SKM-1 treated with dmso at 0.1 percent for 144 hours (cell line): ENCODE results near the gene SNX20.

Experiments
- DNase-seq: peaks from one replicate; lab custom pipeline; 2025; ENCODE audit not compliant: unreplicated experiment; lab: John Stamatoyannopoulos, UW

The SNX20 gene

DNA sequence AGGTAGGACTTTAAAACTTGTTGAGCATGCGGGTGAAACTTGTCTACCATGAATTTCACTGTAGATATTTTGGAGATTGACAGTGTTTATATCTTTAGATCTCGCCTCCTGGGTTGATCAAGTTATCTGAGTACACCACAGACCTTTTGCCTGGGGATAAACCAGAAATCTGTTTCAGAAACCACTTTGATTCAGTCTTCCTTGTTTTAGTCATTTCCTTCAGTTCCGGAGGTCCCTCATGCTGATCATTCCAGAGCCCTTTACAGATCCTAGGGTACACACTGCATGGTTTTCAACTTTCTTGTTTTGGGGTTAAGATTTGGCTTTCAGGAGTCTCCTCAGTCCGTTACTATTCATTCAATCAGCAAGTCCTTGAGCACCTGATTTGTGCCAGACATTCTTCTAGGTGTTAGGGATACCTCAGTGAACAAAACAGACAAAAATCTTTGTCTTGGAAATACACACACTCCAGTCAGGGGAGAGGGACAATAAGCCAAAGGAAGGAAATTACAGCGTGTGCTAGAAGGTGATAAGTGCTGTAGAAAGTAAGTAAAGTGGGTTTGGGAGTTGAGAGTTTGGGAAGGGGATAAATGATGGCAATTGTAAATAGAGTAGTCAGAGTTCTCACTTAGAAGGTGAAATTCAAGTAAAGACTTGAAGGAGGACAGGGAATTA is 24.5 kb upstream of the SNX20 start:
- no peak for DNase-seq

GRCh38 chr16:50704245-50704644 is 23.1 kb upstream of the SNX20 start:
- DNase-seq, result no peak

- no peak for DNase-seq
These were observed 21.6 kb upstream of the SNX20 start for GRCh38 chr16:50702725-50703124.

- DNase-seq, result peak; percentile 38
These were observed 18.4 kb upstream of the SNX20 start for GRCh38 chr16:50699326-50700159.

DNA sequence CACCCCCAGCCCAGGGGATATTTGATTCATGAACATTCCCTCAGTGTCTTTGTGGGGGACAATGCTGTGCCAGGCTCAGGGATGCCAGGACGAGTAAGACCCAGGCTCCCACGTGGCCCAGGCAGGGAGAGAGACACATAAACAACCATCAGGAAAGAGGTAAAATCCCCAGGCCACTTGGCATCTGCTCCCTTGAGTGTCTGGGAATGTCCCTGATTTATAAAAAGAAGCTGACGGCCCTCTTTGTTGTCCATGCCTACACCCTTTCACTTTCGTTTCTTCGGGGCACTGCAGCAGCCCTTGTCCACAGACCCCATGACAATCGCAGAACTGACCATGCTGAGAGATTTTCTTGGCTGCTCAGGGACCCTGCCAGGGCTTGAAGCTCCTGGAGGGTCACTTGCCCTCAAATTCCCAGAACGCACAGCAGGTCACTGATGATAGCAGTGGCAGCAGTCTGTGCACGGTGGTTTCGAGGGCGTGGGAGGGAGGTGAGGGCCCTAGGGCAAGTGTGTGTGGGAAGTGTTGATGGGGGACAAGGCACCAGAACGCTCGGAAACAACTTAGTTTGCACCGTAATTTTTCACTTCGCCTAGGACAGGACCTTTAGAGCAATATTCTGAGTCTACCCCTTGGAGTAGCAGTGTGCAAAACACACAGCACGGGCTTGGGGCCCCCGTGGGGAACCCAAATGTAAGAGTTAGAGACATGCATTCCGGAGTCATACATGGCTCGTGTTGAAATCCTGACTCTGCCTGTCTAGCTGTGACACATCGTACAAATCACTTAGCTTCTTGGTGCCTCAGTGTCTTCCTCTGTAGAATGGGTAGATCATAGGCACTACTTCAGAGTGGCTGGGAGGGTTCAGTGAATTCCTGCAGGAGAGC is 17.0 kb upstream of the SNX20 start:
- DNase-seq, result no peak

GRCh38 chr16:50697421-50697715 is 16.3 kb upstream of the SNX20 start:
- DNase-seq, result no peak

DNA sequence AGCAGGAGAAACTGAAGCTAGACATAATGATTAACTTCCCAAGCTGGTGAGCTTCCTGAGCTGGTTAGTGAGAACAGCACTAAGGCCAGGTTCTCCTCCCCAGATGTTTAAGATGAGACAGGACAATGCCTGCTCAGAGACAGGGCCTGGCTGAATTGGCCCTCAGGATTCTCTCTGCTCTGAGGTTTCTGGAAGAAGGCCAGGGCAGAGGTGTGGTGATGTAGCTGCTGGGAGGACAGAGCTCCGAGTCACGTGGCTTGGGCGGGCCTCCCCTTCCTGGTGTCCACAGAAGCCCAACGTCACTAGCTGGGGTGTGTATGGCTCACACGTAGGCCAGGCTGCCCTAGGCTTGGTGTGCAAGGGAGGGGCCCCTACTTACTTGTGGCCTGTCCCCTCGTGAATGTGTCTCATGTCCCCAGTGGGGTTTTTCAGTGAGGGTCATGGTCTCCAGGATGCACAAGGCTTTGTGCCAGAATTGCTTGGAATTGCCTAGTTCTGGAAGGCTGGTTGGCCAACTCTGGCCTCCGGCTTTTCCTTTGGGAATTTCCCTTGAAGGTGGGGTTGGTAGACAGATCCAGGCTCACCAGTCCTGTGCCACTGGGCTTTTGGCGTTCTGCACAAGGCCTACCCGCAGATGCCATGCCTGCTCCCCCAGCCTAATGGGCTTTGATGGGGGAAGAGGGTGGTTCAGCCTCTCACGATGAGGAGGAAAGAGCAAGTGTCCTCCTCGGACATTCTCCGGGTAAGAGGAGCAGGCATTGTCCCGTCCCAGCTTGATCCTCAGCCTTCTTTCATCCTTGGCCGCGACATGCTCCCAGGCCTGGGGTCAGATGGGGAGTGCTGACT is 15.7 kb upstream of the SNX20 start:
- DNase-seq, result peak; percentile 62

DNA sequence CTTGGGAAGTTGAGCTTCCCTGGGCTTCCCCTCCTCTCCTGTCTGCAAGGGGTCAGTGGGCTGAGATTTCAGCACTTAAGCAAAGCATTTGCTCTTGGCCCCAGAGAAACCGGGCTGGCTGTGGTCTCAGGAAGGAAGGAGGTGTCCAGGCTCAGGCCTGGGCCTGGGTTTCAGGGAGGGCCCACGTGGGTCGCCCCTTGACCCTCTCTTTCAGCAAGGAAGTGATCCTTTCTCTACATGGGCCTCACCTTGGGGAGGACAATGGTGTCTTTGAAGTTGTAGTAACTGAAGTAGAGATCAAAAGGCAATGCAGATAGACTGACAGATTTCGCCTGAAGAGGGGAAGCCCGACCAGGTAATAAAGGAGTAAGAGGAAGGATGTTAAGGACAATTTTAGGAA is 15.0 kb upstream of the SNX20 start:
- DNase-seq, result no peak

DNA sequence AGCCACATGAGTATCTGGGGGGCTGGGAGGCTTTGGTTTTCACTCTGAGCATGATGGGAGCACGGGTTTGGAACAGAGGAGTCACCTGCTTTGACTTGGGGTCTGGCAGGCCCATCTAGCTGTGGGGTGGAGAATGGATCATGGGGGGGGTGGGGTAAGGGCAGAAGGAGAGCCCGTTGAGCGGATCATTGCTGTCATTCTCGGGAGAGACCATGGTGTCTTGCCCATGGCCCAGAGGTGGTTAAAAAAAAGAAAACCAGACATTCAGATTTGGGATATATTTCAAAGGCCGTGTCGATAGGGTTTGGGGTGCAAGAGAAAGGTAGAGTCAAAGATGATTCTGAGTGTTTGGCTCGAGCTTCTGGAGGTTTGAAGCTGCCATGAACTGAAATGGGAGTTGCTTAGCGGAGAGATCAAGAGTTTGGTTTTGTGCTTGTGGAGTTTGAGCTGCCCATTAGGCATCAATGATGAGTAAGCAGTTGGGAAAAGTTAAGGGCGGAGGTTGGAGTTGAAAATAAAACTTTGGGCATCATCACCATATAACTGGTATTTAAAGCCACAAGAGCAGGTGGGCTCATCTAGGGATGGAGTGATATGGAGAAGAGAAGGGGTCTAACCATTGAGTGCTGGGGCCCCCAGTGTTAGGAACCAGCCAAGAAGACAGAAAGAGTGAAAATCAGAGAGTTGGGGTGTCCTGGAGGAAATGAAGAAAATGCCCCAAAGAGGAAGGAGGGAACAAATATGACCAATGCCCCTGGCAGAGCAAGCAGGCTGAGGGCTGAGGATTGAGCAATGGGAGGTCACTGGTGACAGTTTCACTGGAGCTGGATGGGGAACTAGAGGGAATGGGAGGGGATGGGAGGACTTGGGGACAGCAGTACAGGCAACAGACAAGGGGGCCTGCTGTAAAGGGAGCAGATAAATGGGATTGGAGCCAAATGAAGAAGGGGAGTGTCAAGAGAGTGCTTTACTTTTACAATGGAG is 14.2 kb upstream of the SNX20 start:
- peak; percentile 62 for DNase-seq

DNA sequence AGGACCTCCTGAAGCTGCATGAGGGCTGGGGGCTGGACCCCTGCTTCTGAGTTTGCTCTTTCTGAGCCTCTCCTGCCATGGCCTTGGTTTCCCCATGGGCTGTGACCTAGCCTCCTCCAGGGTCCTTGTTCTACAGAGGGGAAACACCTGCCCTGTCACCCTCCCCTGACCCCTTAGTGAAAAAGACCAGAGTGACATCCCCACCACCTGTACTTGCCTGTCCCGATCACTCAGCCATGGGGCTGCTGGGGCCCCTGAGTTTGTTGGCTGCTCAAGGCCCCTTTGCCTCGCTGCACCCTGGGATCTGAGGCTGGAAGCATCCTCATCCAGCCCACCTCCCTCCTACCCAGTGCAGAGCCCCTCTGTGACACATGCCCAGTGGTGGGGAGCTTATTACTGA is 13.1 kb upstream of the SNX20 start:
- DNase-seq, result no peak

GRCh38 chr16:50692999-50693781 is 12.1 kb upstream of the SNX20 start, which contains the start of gene NOD2:
TSS of gene NOD2 (plus strand) at chr16:50693606. CDS start at chr16:50699496, 5,890 bp downstream.
- no peak for DNase-seq

DNA sequence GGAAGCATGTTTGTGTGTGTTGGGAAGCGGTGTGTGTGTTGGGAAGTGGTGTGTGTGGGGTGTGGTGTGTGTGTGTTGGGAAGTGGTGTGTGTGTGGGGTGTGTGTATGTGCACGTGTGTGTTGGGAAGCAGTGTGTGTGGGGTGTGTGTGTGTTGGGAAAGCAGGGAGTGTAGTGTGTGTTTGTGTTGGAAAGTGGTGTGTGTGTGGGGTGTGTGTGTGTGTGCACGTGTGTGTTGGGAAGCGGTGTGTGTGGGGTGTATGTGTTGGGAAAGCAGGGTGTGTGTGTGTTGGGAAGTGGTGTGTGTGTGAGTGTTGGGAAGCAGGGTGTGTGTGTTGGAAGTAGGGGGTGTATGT is 11.5 kb upstream of the SNX20 start:
- DNase-seq, result no peak

DNA sequence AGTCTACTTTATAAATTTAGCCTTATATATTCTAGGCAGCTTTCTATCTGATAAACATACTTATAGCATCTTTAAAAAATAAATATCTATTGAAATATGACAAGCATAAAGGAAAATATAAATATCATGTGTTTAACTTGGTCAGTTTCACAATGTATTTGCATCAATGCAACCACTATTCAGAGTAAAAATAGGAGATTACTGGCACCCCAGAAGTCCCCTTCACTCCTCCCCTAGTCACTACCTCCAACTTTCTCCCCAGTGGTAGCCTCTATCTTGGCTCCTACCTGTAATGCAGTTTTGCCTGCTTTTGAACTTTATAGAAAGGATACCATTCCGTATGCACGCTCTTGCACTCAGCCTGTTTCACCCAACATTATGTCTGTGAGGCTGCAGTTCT is 9.1 kb upstream of the SNX20 start:
- DNase-seq, result no peak

- no peak for DNase-seq
These were observed 7.8 kb upstream of the SNX20 start for GRCh38 chr16:50688867-50689266.

DNA sequence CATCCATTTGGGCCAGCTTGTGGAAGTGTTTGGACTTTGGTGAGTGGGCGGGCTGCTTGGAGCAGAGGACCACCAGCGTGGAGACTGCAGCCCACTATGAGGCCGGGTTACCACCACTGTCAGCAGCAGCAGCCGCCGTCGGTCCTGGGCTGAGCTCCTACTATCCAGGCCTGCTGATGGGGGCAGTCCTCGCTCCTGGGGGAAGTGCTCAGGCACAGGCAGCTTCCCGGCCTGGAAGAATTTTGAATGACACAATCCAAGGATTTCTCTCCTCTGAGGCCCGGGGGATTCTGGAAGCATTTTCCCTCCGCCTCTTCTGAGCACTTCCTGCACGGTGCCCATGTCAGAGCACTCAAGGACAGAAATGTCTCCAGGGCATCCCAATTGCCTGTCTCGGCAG is 7.0 kb upstream of the SNX20 start:
- DNase-seq, result no peak

- DNase-seq, result peak; percentile 74
These were observed 4.5 kb upstream of the SNX20 start for GRCh38 chr16:50685462-50686063.

- no peak for DNase-seq
These were observed 3.8 kb upstream of the SNX20 start for GRCh38 chr16:50684823-50685461.
